ENCODE results near the gene HEATR9. TPM values are rescaled to one million over a fixed set of nuclear protein-coding genes. Genes with fewer than 3 reads are reported as not detected.

The HEATR9 gene
- polyA plus RNA-seq, 2 of the 4 experiments (the other 2 are of a cell fraction), result not detected

GRCh38 chr17:35879773-35880654 lies 11.3 kb upstream of the HEATR9 start, which contains the start of gene CCL5:
CCL5 (minus strand) TSS chr17:35880360.
- Histone ChIP-seq H3K27ac (no peak within 1 kb of the TSS), H3K4me2 (0 out of 3 replicates have a peak within 1 kb of the TSS, but pooled peaks have one; percentile 4), H3K4me1 (no peaks in the 10 kb centered on the region), H3K4me3 (no peak within 1 kb of the TSS), H3K9me3 (no peaks in the 10 kb centered on the region)
- POLR2A ChIA-PET, result no interaction called here
- TF ChIP-seq CBX2 (IDR thresholded peaks at IDR 0.05; ENCODE audit: borderline replicate concordance, low read depth) (no peak), ZSCAN20 (CRISPR knock-in tag; IDR thresholded peaks at IDR 0.05) (no peak), SMC3 (IDR thresholded peaks at IDR 0.05) (no peak), EHF (CRISPR knock-in tag; IDR thresholded peaks at IDR 0.05) (no peak), USF2 (IDR thresholded peaks at IDR 0.05) (no peak), HDAC2 (IDR thresholded peaks at IDR 0.05) (no peak), NPAS2 (CRISPR knock-in tag; IDR thresholded peaks at IDR 0.05; ENCODE audit: borderline replicate concordance) (no peak), REST (IDR thresholded peaks at IDR 0.05) (no peak), JUNB (IDR thresholded peaks at IDR 0.05) (no peak), HEYL (CRISPR knock-in tag; IDR thresholded peaks at IDR 0.05) (no peak), MAX (IDR thresholded peaks at IDR 0.05) (no peak), ESRRA (IDR thresholded peaks at IDR 0.05; ENCODE audit: borderline replicate concordance, low read length) (no peak), FOSL2 (IDR thresholded peaks at IDR 0.05) (no peak), FOSL2 (CRISPR knock-in tag; IDR thresholded peaks at IDR 0.05) (no peak), NR3C1 (IDR thresholded peaks at IDR 0.05) (no peak), HOXB13 (CRISPR knock-in tag; IDR thresholded peaks at IDR 0.05; ENCODE audit: low read depth) (no peak), HES2 (IDR thresholded peaks at IDR 0.05) (no peak), ATOH8 (CRISPR knock-in tag; IDR thresholded peaks at IDR 0.05; ENCODE audit: low read depth) (no peak), BCL3 (IDR thresholded peaks at IDR 0.05) (no peak)
- ATAC-seq (peak; percentile 14 to 30; a peak in 3 of 6 replicates), DNase-seq (ENCODE audit: low read depth in 1 of 2, low spot score in 1 of 2) (no peak), FAIRE-seq (no peak)
- CTCF ChIA-PET, result interaction anchor here (1.6 to 1.9 kb wide), 2 partner anchors 8 to 30 kb away, joined by 4 to 8 read pairs; no protein-coding TSS in a partner anchor
- WGBS (ENCODE audit: missing lambda C conversion rate), result 67% methylated on average over 11 of the region's 11 CpGs
